Measurements from ENCODE around the gene HMX1.

DNA sequence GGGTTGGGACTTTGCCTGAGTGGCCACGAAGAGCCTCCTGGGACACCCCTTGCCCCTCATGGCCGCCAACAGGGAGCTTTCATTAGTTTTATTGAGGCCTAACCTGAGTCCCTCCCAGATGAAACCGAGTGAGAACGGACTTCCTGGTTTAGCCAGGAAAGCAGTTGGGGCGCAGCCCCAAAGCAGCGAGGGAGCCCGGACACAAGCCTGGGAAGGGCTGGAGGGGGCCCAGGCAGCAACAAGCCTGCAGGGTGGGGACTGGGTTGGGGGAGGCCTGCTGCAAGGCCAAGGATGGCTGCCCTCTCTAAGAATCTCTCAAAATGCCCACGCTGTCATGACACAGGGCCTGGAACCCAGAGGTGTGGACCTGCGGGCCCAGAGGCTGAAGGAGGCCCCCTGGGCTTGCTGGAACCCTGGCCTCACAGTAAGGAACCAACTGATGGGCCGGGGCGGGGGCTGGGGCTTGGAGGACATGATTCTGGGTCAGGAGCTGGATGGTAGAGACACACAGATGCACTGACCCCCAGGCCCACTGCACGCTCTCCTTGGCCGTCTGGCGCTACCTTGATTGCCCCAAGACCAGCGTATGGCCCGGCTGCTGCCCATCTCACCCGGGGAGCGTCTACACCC, 5.8 kb downstream of the HMX1 start:
- TF ChIP-seq POLR2A (IDR thresholded peaks at IDR 0.05), result no peak
- TF ChIP-seq, protein P1, sequence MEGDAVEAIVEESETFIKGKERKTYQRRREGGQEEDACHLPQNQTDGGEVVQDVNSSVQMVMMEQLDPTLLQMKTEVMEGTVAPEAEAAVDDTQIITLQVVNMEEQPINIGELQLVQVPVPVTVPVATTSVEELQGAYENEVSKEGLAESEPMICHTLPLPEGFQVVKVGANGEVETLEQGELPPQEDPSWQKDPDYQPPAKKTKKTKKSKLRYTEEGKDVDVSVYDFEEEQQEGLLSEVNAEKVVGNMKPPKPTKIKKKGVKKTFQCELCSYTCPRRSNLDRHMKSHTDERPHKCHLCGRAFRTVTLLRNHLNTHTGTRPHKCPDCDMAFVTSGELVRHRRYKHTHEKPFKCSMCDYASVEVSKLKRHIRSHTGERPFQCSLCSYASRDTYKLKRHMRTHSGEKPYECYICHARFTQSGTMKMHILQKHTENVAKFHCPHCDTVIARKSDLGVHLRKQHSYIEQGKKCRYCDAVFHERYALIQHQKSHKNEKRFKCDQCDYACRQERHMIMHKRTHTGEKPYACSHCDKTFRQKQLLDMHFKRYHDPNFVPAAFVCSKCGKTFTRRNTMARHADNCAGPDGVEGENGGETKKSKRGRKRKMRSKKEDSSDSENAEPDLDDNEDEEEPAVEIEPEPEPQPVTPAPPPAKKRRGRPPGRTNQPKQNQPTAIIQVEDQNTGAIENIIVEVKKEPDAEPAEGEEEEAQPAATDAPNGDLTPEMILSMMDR (IDR thresholded peaks at IDR 0.05), result no peak
